Lung (tissue), 12 donors: ENCODE measurements around the gene TTL. TPM values are rescaled to one million over a fixed set of nuclear protein-coding genes. Genes with fewer than 3 reads are reported as not detected.

Experiments used
- ATAC-seq: fragments of 200-7000 bp; cut with Tn5 transposase; one replicate; pipeline ENCODE4 v1.9.1; 2020; ENCODE audit warnings: moderate number of reproducible peaks; ENCODE audit not compliant: insufficient read depth, low FRiP score
- DNase-seq, 3 donors: peaks; one replicate each; pipeline ENCODE4 v3.0.0-alpha.2; 2013 to 2017
- H3K27ac ChIP-seq, 2 donors: one replicate each; pipeline ENCODE4 v1.5.1; 2013; ENCODE audit warnings: mild to moderate bottlenecking in 2 of 2, moderate library complexity in 2 of 2, control low read depth in 1 of 2, inconsistent platforms in 1 of 2, low read depth in 1 of 2, low read length in 1 of 2
- H3K27me3 ChIP-seq, 3 donors: one replicate each; pipeline ENCODE4 v1.5.1; 2013; ENCODE audit warnings: low read length in 2 of 3; ENCODE audit not compliant: control insufficient read depth in 3 of 3, insufficient read depth in 3 of 3
- H3K36me3 ChIP-seq, 4 donors: one replicate each; pipeline ENCODE4 v1.5.1; 2013; ENCODE audit warnings: low read length in 4 of 4, mild to moderate bottlenecking in 1 of 4, moderate library complexity in 1 of 4; ENCODE audit not compliant: control insufficient read depth in 4 of 4, insufficient read depth in 4 of 4
- H3K4me1 ChIP-seq, 5 donors: one replicate each; pipeline ENCODE4 v1.5.1; 2013; ENCODE audit warnings: low read length in 5 of 5, mild to moderate bottlenecking in 2 of 5, moderate library complexity in 1 of 5; ENCODE audit not compliant: control insufficient read depth in 5 of 5, insufficient read depth in 5 of 5
- H3K4me3 ChIP-seq: one replicate; pipeline ENCODE4 v1.5.1; 2013; ENCODE audit warnings: mild to moderate bottlenecking, control low read depth, moderate library complexity
- H3K9ac ChIP-seq, 2 donors: one replicate each; pipeline ENCODE4 v1.5.1; 2013; ENCODE audit warnings: low read length in 2 of 2, control low read depth in 1 of 2; ENCODE audit not compliant: insufficient read depth in 1 of 2
- H3K9me3 ChIP-seq, 4 donors: one replicate each; pipeline ENCODE4 v1.5.1; 2013; ENCODE audit warnings: low read length in 3 of 4, mild to moderate bottlenecking in 1 of 4, moderate library complexity in 1 of 4; ENCODE audit not compliant: control insufficient read depth in 4 of 4, insufficient read depth in 3 of 4
- WGBS, 2 donors: extraction: QIAGEN DNeasy Blood & Tissue Kit; methylation state at CpG; one replicate each; pipeline ENCODE4 v1.1.7; 2013; 5-methylcytosine and 5-hydroxymethylcytosine counted together
- polyA plus RNA-seq, 2 donors: library from polyadenylated mRNA; stranded (reverse); fragments of 200-250 nt; gene quantifications; one replicate each; pipeline ENCODE4 v1.2.1, GENCODE V29; 2013
- total RNA-seq, 2 donors: library from RNA; depleted of rRNA in 1 of 2; stranded (reverse); fragments of >200 nt in 1 of 2; gene quantifications; one replicate each; pipeline ENCODE4 v1.2.1, GENCODE V29; 2014 to 2021
- TF ChIP-seq, protein P1 (sequence below): IDR thresholded peaks from 2 replicates; pipeline ENCODE4 v1.5.1; 2012; ENCODE audit warnings: mild to moderate bottlenecking; ENCODE audit errors: control extremely low read depth, extremely low read depth
- donor health status: control.
- donor health status: control.
- donor health status: Bipolar disorder and iron deficiency.
- donor health status: healthy.
- donor health status: DM: yes; HTN: yes; CAD: no.

Gene TTL
- total and polyA plus RNA-seq, 4 donors, result 12.5 to 32.8 (median 22.8) TPM

DNA sequence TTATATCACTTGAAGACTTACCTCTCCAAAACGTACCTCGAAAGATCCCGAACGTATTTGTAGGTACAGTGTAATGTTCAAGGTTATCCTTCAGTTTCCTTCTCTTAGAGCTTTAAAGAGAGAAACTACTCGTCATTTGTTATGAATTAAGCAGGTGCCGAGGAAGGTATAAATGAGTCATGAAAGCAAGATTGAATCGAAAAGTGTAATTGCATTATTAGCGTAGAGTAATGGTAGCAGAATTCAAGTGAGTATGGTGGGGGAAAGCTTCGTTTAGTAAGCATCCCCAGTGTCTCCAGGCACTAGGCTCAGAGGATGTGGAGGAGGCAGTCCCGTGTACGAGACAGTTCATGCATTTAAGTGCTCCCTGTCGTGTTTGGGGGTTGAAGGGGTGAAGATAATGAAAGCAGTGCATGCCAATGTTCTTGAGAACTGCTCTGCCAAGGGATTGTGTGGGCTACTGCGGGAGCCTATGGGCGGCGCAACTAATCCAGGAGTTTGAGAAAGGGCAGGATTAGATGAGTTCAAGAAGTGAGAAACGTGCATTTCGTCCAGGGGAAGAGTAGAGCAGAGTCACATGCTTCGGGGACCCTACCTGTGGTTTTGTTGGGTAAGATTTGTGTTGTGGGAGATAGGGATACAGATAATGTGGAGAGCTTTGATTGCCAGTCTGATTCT is 61.2 kb downstream of the TTL start:
- Histone ChIP-seq H3K4me3 (peak overlapping the region; percentile 87), H3K27me3 (no peaks in the 10 kb centered on the region), H3K4me1 (peaks cover 0 to 14% (median 9%) of the 10 kb centered on the region in 5 donors), H3K27ac (no peak overlapping the region), H3K9ac (peak overlapping the region in 1 of 2 donors; percentile 77), H3K9me3 (no peaks in the 10 kb centered on the region), H3K36me3 (peaks cover 4 to 12% (median 5%) of the 10 kb centered on the region in 4 donors)
- 4 to 8% methylated on average over 18 of the region's 18 CpGs for whole genome bisulfite sequencing, 2 donors
- TF ChIP-seq, protein P1, sequence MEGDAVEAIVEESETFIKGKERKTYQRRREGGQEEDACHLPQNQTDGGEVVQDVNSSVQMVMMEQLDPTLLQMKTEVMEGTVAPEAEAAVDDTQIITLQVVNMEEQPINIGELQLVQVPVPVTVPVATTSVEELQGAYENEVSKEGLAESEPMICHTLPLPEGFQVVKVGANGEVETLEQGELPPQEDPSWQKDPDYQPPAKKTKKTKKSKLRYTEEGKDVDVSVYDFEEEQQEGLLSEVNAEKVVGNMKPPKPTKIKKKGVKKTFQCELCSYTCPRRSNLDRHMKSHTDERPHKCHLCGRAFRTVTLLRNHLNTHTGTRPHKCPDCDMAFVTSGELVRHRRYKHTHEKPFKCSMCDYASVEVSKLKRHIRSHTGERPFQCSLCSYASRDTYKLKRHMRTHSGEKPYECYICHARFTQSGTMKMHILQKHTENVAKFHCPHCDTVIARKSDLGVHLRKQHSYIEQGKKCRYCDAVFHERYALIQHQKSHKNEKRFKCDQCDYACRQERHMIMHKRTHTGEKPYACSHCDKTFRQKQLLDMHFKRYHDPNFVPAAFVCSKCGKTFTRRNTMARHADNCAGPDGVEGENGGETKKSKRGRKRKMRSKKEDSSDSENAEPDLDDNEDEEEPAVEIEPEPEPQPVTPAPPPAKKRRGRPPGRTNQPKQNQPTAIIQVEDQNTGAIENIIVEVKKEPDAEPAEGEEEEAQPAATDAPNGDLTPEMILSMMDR, result no peak
- DNase-seq (peak in 1 of 3 donors; percentile 6), ATAC-seq (no peak)

DNA sequence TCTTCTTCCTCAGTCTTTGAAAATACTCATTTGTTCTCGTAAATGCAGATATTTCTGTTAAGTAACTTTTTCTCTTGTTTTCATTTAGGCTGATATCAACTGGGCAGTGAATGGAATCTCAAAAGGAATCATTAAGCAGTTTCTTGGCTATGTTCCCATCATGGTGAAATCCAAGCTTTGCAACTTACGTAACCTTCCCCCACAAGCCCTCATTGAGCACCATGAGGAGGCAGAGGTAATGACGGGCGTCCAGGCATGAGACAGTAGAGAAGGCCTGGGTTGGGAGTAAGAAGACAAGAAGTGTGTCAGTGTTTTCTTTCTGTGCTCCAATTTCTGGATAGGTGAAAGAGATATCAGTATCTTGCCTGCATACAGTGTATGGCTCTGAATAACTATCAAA is 65.4 kb downstream of the TTL start:
- 38 to 59% methylated on average over 4 of the region's 4 CpGs for WGBS, 2 donors
- TF ChIP-seq, protein P1, result no peak
- ATAC-seq (peak; percentile 49), DNase-seq (peak in 2 of 3 donors; percentile 59 to 82)
- Histone ChIP-seq H3K9me3 (no peaks in the 10 kb centered on the region), H3K27ac (no peak overlapping the region), H3K4me1 (peaks cover 0 to 9% (median 9%) of the 10 kb centered on the region in 5 donors), H3K36me3 (peaks cover 14 to 28% (median 21%) of the 10 kb centered on the region in 4 donors), H3K9ac (no peak overlapping the region), H3K4me3 (no peak overlapping the region), H3K27me3 (no peaks in the 10 kb centered on the region)

DNA sequence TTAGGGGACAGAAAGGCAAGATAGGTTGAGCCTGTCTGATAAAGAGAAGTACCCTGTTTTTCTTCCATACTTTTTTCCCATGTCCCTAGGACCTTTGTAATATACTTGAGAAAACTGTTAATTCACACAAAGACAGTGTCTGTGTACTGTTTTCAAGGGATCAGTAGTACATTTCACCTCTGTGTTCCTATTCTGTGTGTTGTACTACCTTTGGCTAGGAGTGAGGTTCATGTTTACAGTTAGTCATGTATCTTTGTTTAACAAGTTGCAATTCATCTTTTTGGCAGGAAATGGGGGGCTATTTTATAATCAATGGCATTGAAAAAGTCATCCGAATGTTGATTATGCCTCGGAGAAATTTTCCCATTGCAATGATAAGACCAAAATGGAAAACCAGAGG is 67.0 kb downstream of the TTL start:
- Histone ChIP-seq H3K4me3 (no peak overlapping the region), H3K9ac (no peak overlapping the region), H3K4me1 (peaks cover 0 to 5% (median 0%) of the 10 kb centered on the region in 5 donors), H3K9me3 (no peaks in the 10 kb centered on the region), H3K27me3 (no peaks in the 10 kb centered on the region), H3K36me3 (peaks cover 19 to 42% (median 32%) of the 10 kb centered on the region in 4 donors), H3K27ac (no peak overlapping the region)
- TF ChIP-seq, protein P1, result no peak
- 95 to 97% methylated on average over 2 of the region's 2 CpGs for WGBS, 2 donors
- DNase-seq (no peak), ATAC-seq (no peak)
